SK-N-SH (cell line): Measurements from ENCODE around the gene HLTF. TPM values are rescaled to one million over a fixed set of nuclear protein-coding genes. Genes with fewer than 3 reads are reported as not detected.

ENCODE experiments used
- CTCF ChIA-PET: fragments of 300-600, 350-600 bp; formaldehyde crosslinking; extraction: SDS; loops from one replicate; lab custom pipeline; 2021; lab: Yijun Ruan, JAX
- POLR2A ChIA-PET: fragments of 350-600 bp; sonication (Branson Sonifier 250); formaldehyde crosslinking; extraction: SDS; loops from one replicate; lab custom pipeline; 2020; ENCODE audit warnings: antibody characterized with exemption, inconsistent platforms; lab: Yijun Ruan, JAX
- DNase-seq: peaks from one replicate; pipeline ENCODE4 v3.0.0; 2012
- H2AFZ ChIP-seq: fragments of 200-600 bp; sonication (generic); 2 replicates; pipeline ENCODE4 v1.8.1; 2016; ENCODE audit warnings: antibody characterized with exemption, mild to moderate bottlenecking, low read depth
- H3F3A ChIP-seq: fragments of 200-600 bp; sonication (generic); replicated peaks from 2 replicates; pipeline ENCODE3; 2016; ENCODE audit warnings: antibody characterized with exemption, mild to moderate bottlenecking; ENCODE audit not compliant: insufficient read depth
- H3K27ac ChIP-seq, 2 experiments: fragments of 200-500 bp in 1 of 2; fragments of 200-600 bp in 1 of 2; sonication (Bioruptor generic) in 1 of 2; sonication (generic), shearing (Covaris generic) in 1 of 2; 2 replicates each; pipeline versions ENCODE4 v1.5.1 to v1.6.1; 2014 to 2016; ENCODE audit warnings: low read depth in 2 of 2, inconsistent platforms in 1 of 2, low read length in 1 of 2, mild to moderate bottlenecking in 1 of 2, mixed read lengths in 1 of 2
- H3K27me3 ChIP-seq: fragments of 200-600 bp; sonication (generic), shearing (Covaris generic); 2 replicates; pipeline ENCODE4 v1.6.1; 2016; ENCODE audit warnings: mixed run types; ENCODE audit not compliant: insufficient read depth
- H3K36me3 ChIP-seq, 2 experiments: fragments of 200-500 bp in 1 of 2; fragments of 200-600 bp in 1 of 2; sonication (Bioruptor generic) in 1 of 2; sonication (generic) in 1 of 2; replicated peaks in 1 of 2; 2 replicates each; pipeline versions ENCODE3 to v1.5.1; 2014 to 2016; ENCODE audit warnings: low read length in 1 of 2, mild to moderate bottlenecking in 1 of 2; ENCODE audit not compliant: insufficient read depth in 2 of 2, control insufficient read depth in 1 of 2
- H3K4me1 ChIP-seq, 2 experiments: fragments of 200-500 bp in 1 of 2; fragments of 200-600 bp in 1 of 2; sonication (Bioruptor generic) in 1 of 2; sonication (generic), shearing (Covaris generic) in 1 of 2; 2 replicates each; pipeline versions ENCODE4 v1.5.1 to v1.6.1; 2014 to 2016; ENCODE audit warnings: low read depth in 1 of 2, low read length in 1 of 2, mixed run types in 1 of 2; ENCODE audit not compliant: insufficient read depth in 2 of 2, control insufficient read depth in 1 of 2
- H3K4me2 ChIP-seq: fragments of 200-600 bp; sonication (generic), shearing (Covaris generic); 2 replicates; pipeline ENCODE4 v1.6.1; 2017; ENCODE audit warnings: mixed run types
- H3K4me3 ChIP-seq, 2 experiments: fragments of 200-500 bp in 1 of 2; fragments of 200-600 bp in 1 of 2; sonication (Bioruptor generic) in 1 of 2; sonication (generic), shearing (Covaris generic) in 1 of 2; 2 replicates each; pipeline versions ENCODE4 v1.5.1 to v1.8.1; 2014 to 2016; ENCODE audit warnings: low read depth in 2 of 2, inconsistent platforms in 1 of 2, low read length in 1 of 2, mild to moderate bottlenecking in 1 of 2, mixed read lengths in 1 of 2, moderate library complexity in 1 of 2
- H3K79me2 ChIP-seq: fragments of 200-600 bp; sonication (generic); 2 replicates; pipeline ENCODE4 v1.8.1; 2017; ENCODE audit warnings: mild to moderate bottlenecking; ENCODE audit not compliant: insufficient read depth
- H3K9ac ChIP-seq: fragments of 200-600 bp; sonication (generic); 2 replicates; pipeline ENCODE4 v1.6.1; 2017; ENCODE audit warnings: mixed run types
- H3K9me2 ChIP-seq: fragments of 200-600 bp; sonication (generic); 2 replicates; pipeline ENCODE4 v1.6.1; 2017; ENCODE audit warnings: mixed run types
- H3K9me3 ChIP-seq: fragments of 200-600 bp; sonication (generic); 2 replicates; pipeline ENCODE4 v1.6.1; 2017; ENCODE audit warnings: mixed run types, mild to moderate bottlenecking, moderate library complexity
- H4K20me1 ChIP-seq: fragments of 200-600 bp; sonication (generic); 2 replicates; pipeline ENCODE4 v1.6.1; 2017; ENCODE audit warnings: mild to moderate bottlenecking, mixed run types; ENCODE audit not compliant: insufficient read depth
- EZH2phosphoT487 ChIP-seq: fragments of 200-600 bp; sonication (generic); IDR thresholded peaks from 2 replicates; pipeline ENCODE4 v1.6.1; 2017; ENCODE audit warnings: low read depth, mixed run types, mild to moderate bottlenecking, antibody characterized with exemption, moderate library complexity, borderline replicate concordance
- FOSL2 ChIP-seq: IDR thresholded peaks from 2 replicates; pipeline ENCODE4 v1.4.0; 2012; ENCODE audit warnings: low read depth, mild to moderate bottlenecking, moderate library complexity, borderline replicate concordance
- FOXM1 ChIP-seq: IDR thresholded peaks from 2 replicates; pipeline ENCODE4 v1.4.0; 2012; ENCODE audit warnings: low read depth, mild to moderate bottlenecking
- GABPA ChIP-seq: IDR thresholded peaks from 2 replicates; pipeline ENCODE4 v1.4.0; 2012; ENCODE audit warnings: low read depth, mild to moderate bottlenecking
- GATA2 ChIP-seq: sonication (generic); formaldehyde crosslinking; IDR thresholded peaks from 2 replicates; pipeline ENCODE4 v1.5.0; 2020; ENCODE audit warnings: mild to moderate bottlenecking, missing genetic modification reagents
- JUND ChIP-seq: IDR thresholded peaks from 2 replicates; pipeline ENCODE4 v1.4.0; 2012
- MAX ChIP-seq: IDR thresholded peaks from 2 replicates; pipeline ENCODE4 v1.4.0; 2012; ENCODE audit warnings: low read depth
- MXI1 ChIP-seq: IDR thresholded peaks from 2 replicates; pipeline ENCODE4 v1.6.1; 2012; ENCODE audit warnings: mild to moderate bottlenecking, low read depth, low read length, improper control_type of control experiment
- POLR2AphosphoS5 ChIP-seq: IDR thresholded peaks from 2 replicates; pipeline ENCODE4 v1.6.1; 2012; ENCODE audit warnings: low read depth, low read length
- RAD21 ChIP-seq: IDR thresholded peaks from 2 replicates; pipeline ENCODE4 v1.6.1; 2012; ENCODE audit warnings: mild to moderate bottlenecking, low read length
- RXRA ChIP-seq: IDR thresholded peaks from 2 replicates; pipeline ENCODE4 v1.4.0; 2012; ENCODE audit warnings: low read depth, mild to moderate bottlenecking, borderline replicate concordance
- SMC3 ChIP-seq: IDR thresholded peaks from 2 replicates; pipeline ENCODE4 v1.6.1; 2012; ENCODE audit warnings: low read depth, low read length, improper control_type of control experiment
- TCF12 ChIP-seq: IDR thresholded peaks from 2 replicates; pipeline ENCODE4 v1.4.0; 2012
- ZBTB33 ChIP-seq: IDR thresholded peaks from 2 replicates; pipeline ENCODE4 v1.4.0; 2012; ENCODE audit warnings: low read depth, borderline replicate concordance
- WGBS: methylation state at CpG from one replicate; pipeline ENCODE4 v1.1.6; 2017; ENCODE audit warnings: low lambda C conversion rate; 5-methylcytosine and 5-hydroxymethylcytosine counted together
- polyA plus RNA-seq, 3 experiments: library from polyadenylated mRNA; depleted of rRNA; stranded (reverse); fragments of >200 nt; gene quantifications; 2 replicates each; pipeline ENCODE4 v1.2.3, GENCODE V29; 2012
- TF ChIP-seq, protein P1 (sequence below): fragments of 150-350 bp; IDR thresholded peaks from 2 replicates; pipeline ENCODE4 v1.6.1; 2016; ENCODE audit warnings: mild to moderate bottlenecking, low read depth, low read length
- TF ChIP-seq, protein P2 (sequence below): IDR thresholded peaks from 2 replicates; pipeline ENCODE4 v1.4.0; 2012; ENCODE audit warnings: low read depth, borderline replicate concordance

Gene HLTF
- polyA plus RNA-seq, 1 of the 3 experiments (the other 2 are of a cell fraction), result 10.1 TPM

GRCh38 chr3:149134575-149134974 is 48.2 kb upstream of the HLTF start:
- Histone ChIP-seq H4K20me1 (no peaks in the 10 kb centered on the region), H3K79me2 (peaks cover 45% of the 10 kb centered on the region; the same call in 1 of the 2 replicates), H3F3A (peaks cover 9% of the 10 kb centered on the region), H3K4me3 (no peak overlapping the region), H3K27ac (no peak overlapping the region), H3K36me3 (peaks cover 0 to 8% of the 10 kb centered on the region in 2 experiments), H2AFZ (no peak overlapping the region)
- no peak for DNase-seq
- CTCF ChIA-PET, result interaction anchor here (0.9 kb wide), 1 partner anchor 14 kb away, joined by 3 read pairs; no protein-coding TSS in a partner anchor
- POLR2A ChIA-PET, result no interaction called here
- TF ChIP-seq GATA2 (CRISPR knock-in tag), result no peak
- peak; percentile 12; the same call in 1 of the 2 replicates for TF ChIP-seq TCF12
- TF ChIP-seq, all 33 proteins: peak for 1
- WGBS, result 43% methylated on average over 3 of the region's 3 CpGs
- Histone ChIP-seq H3K9ac (no peak overlapping the region), H3K4me1 (peaks cover 0 to 5% of the 10 kb centered on the region in 2 experiments; a peak in 1 of 4 replicates), H3K9me3 (no peaks in the 10 kb centered on the region), H3K4me2 (no peak overlapping the region), H3K27me3 (no peaks in the 10 kb centered on the region), H3K9me2 (no peaks in the 10 kb centered on the region)

- Histone ChIP-seq H3K4me1 (peaks cover 0 to 5% of the 10 kb centered on the region in 2 experiments; a peak in 1 of 4 replicates), H3F3A (peaks cover 3% of the 10 kb centered on the region), H3K27ac (no peak overlapping the region), H3K9ac (no peak overlapping the region), H3K4me3 (no peak overlapping the region), H2AFZ (no peak overlapping the region), H3K9me2 (no peaks in the 10 kb centered on the region), H3K36me3 (peaks cover 0 to 8% of the 10 kb centered on the region in 2 experiments), H3K9me3 (no peaks in the 10 kb centered on the region), H3K27me3 (no peaks in the 10 kb centered on the region), H3K4me2 (peak overlapping the region; percentile 15; the same call in 1 of the 2 replicates), H3K79me2 (peaks cover 41% of the 10 kb centered on the region; the same call in 1 of the 2 replicates), H4K20me1 (no peaks in the 10 kb centered on the region)
- CTCF ChIA-PET, result interaction anchor here (0.9 kb wide), 1 partner anchor 11 kb away, joined by 3 read pairs; no protein-coding TSS in a partner anchor
- DNase-seq, result no peak
- POLR2A ChIA-PET, result no interaction called here
- TF ChIP-seq GABPA (no peak), EZH2phosphoT487 (no peak), POLR2AphosphoS5 (no peak), RXRA (no peak), ZBTB33 (no peak), SMC3 (no peak), MAX (no peak), FOXM1 (no peak), FOSL2 (no peak), RAD21 (no peak), JUND (no peak), MXI1 (no peak)
- TF ChIP-seq, protein P1, sequence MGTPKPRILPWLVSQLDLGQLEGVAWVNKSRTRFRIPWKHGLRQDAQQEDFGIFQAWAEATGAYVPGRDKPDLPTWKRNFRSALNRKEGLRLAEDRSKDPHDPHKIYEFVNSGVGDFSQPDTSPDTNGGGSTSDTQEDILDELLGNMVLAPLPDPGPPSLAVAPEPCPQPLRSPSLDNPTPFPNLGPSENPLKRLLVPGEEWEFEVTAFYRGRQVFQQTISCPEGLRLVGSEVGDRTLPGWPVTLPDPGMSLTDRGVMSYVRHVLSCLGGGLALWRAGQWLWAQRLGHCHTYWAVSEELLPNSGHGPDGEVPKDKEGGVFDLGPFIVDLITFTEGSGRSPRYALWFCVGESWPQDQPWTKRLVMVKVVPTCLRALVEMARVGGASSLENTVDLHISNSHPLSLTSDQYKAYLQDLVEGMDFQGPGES, result no peak
- TF ChIP-seq, protein P2, sequence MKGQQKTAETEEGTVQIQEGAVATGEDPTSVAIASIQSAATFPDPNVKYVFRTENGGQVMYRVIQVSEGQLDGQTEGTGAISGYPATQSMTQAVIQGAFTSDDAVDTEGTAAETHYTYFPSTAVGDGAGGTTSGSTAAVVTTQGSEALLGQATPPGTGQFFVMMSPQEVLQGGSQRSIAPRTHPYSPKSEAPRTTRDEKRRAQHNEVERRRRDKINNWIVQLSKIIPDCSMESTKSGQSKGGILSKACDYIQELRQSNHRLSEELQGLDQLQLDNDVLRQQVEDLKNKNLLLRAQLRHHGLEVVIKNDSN, result no peak
- WGBS, result 83% methylated on average over 4 of the region's 4 CpGs
Measured at GRCh38 chr3:149131589-149131988, 45.3 kb upstream of the HLTF start.
